Measurements from ENCODE around the gene RSRC1.
A peak's percentile ranks its signal among the peaks of the same experiment; 100 is the strongest.

The RSRC1 gene

DNA sequence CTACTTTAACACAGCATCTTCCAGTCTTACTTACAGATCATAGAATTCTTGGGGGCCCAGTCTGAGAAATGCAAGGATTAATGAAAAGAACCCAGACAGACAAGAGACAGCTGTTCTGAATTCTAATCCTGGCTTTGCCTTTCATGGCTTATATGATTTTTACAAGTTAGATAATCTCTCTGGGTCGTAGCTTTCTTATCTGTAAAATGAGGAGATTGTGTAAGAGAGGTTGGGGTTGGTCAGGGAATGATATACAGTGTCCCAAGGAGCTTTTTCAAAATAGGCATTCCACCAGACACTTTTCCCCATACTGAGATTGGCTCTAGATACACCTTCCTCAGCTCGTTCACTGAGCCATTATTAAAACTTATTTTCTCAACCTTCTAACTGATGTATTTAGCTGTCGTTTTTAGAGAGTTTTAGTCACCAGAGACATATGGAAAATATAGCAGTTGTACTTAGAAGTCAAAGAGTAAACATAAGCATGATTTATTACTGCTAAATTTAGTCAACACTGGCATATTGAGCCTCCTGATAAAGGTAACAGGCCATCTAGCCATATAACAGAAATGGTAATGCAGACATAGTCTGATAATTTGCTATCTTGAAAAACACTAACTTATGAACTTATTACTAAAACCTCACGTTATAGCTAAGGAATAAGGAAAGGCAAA, 298.1 kb downstream of the RSRC1 start:
- peak; percentile 28; the same call in 2 of the 3 replicates for ATAC-seq
- no peak for TF ChIP-seq SNAI2 (CRISPR knock-in tag; IDR thresholded peaks at IDR 0.05)
- TF ChIP-seq ZNF70 (CRISPR knock-in tag; IDR thresholded peaks at IDR 0.05), result no peak
- TF ChIP-seq, protein P1, sequence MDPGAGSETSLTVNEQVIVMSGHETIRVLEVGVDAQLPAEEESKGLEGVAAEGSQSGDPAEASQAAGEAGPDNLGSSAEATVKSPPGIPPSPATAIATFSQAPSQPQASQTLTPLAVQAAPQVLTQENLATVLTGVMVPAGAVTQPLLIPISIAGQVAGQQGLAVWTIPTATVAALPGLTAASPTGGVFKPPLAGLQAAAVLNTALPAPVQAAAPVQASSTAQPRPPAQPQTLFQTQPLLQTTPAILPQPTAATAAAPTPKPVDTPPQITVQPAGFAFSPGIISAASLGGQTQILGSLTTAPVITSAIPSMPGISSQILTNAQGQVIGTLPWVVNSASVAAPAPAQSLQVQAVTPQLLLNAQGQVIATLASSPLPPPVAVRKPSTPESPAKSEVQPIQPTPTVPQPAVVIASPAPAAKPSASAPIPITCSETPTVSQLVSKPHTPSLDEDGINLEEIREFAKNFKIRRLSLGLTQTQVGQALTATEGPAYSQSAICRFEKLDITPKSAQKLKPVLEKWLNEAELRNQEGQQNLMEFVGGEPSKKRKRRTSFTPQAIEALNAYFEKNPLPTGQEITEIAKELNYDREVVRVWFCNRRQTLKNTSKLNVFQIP (CRISPR knock-in tag; IDR thresholded peaks at IDR 0.05; ENCODE audit: borderline replicate concordance, low read depth), result no peak
- TF ChIP-seq ZNF8 (CRISPR knock-in tag; IDR thresholded peaks at IDR 0.05), result no peak

DNA sequence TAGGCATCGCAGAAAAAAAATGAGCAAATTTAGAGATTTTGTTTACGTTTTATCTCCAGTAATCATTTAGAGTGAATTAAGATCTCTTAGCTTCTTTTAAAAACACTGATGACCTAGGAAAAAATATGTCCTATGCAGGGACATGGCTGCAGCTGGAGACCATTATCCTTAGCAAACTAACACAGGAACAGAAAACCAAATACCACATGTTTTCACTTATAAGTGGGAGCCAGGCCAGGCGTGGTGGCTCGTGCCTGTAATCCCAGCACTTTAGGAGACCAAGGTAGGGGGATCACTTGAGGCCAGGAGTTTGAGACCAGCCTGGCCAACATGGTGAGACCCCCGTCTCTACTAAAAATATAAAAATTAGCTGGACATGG, 298.6 kb downstream of the RSRC1 start:
- ATAC-seq, result peak; percentile 77
- TF ChIP-seq, protein P2, sequence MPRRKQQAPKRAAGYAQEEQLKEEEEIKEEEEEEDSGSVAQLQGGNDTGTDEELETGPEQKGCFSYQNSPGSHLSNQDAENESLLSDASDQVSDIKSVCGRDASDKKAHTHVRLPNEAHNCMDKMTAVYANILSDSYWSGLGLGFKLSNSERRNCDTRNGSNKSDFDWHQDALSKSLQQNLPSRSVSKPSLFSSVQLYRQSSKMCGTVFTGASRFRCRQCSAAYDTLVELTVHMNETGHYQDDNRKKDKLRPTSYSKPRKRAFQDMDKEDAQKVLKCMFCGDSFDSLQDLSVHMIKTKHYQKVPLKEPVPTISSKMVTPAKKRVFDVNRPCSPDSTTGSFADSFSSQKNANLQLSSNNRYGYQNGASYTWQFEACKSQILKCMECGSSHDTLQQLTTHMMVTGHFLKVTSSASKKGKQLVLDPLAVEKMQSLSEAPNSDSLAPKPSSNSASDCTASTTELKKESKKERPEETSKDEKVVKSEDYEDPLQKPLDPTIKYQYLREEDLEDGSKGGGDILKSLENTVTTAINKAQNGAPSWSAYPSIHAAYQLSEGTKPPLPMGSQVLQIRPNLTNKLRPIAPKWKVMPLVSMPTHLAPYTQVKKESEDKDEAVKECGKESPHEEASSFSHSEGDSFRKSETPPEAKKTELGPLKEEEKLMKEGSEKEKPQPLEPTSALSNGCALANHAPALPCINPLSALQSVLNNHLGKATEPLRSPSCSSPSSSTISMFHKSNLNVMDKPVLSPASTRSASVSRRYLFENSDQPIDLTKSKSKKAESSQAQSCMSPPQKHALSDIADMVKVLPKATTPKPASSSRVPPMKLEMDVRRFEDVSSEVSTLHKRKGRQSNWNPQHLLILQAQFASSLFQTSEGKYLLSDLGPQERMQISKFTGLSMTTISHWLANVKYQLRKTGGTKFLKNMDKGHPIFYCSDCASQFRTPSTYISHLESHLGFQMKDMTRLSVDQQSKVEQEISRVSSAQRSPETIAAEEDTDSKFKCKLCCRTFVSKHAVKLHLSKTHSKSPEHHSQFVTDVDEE (CRISPR knock-in tag; IDR thresholded peaks at IDR 0.05), result peak; percentile 71; the same call in 1 of the 2 replicates
- peak; percentile 88 for TF ChIP-seq TCF4 (CRISPR knock-in tag; IDR thresholded peaks at IDR 0.05; ENCODE audit: borderline replicate concordance)

DNA sequence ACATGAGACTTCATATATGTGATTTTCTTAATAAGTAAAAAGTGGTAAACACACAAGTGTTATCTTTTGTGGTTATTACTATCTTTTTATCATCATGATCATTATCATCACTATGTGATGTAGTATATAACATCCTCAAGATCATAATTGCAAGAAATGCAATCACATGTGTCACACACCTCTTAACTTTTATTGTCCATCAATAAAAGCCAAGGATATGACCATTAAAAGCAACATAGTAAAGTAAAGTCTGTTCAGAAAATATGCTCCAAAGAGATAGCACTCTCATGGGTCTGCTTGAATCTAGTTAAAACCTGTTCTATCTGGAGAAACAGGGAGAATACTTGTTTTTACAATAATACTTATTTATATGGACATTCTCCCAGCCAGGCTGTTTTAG, 308.1 kb downstream of the RSRC1 start:
- TF ChIP-seq, protein P1 (CRISPR knock-in tag; IDR thresholded peaks at IDR 0.05; ENCODE audit: borderline replicate concordance, low read depth), result no peak
- no peak for TF ChIP-seq GLIS3 (CRISPR knock-in tag; IDR thresholded peaks at IDR 0.05)
- TF ChIP-seq ZFP30 (CRISPR knock-in tag; IDR thresholded peaks at IDR 0.05), result no peak
- no peak for ATAC-seq

DNA sequence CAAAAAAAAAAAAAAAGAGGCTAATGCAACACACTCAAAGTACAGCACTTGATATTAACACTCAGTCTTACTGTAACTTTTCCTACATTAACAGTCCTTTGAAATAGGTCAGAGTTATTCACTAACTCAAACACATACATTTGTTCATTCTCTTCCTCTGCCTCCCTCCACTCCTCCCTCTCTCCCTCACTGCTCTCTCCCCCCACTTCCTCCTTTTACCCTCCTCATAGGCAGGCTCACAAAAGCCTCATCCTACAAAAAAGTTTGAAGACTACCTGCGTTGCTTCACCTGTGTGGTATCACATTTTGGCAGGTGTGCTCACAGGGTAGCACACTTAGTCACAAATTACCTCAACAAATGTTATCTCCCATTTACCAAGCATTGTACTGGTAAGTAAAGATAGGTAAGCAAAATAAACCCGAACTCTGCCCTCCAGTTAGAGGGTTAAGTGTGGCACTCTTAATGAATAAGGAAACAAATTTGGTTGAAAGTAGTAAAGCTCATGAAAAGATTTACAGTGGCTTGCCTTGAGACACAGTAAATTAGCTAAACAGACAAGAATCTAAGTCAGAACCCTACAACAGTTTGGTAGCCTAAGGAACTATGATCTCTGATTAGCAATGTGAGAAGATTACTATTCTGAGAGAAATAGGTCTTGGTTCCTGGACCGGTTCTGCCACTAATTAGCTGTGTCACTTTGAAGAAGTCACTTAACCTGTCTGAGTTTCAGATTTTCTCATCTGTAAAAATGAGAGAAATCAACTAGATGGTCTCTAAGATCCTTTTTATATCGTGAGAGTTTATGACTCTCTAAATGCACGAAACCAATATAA, 310.1 kb downstream of the RSRC1 start:
- no peak for ATAC-seq
- TF ChIP-seq ZFP30 (CRISPR knock-in tag; IDR thresholded peaks at IDR 0.05), result no peak
- TF ChIP-seq ESRRG (CRISPR knock-in tag; IDR thresholded peaks at IDR 0.05), result no peak
- no peak for TF ChIP-seq ARNTL (CRISPR knock-in tag; IDR thresholded peaks at IDR 0.05; ENCODE audit: borderline replicate concordance, low read depth)
- no peak for TF ChIP-seq OSR1 (CRISPR knock-in tag; IDR thresholded peaks at IDR 0.05)
- no peak for TF ChIP-seq TCF4 (CRISPR knock-in tag; IDR thresholded peaks at IDR 0.05; ENCODE audit: borderline replicate concordance)
- no peak for TF ChIP-seq ZC3H10 (CRISPR knock-in tag; IDR thresholded peaks at IDR 0.05)
- TF ChIP-seq SNAI2 (CRISPR knock-in tag; IDR thresholded peaks at IDR 0.05), result no peak
- TF ChIP-seq, protein P3, sequence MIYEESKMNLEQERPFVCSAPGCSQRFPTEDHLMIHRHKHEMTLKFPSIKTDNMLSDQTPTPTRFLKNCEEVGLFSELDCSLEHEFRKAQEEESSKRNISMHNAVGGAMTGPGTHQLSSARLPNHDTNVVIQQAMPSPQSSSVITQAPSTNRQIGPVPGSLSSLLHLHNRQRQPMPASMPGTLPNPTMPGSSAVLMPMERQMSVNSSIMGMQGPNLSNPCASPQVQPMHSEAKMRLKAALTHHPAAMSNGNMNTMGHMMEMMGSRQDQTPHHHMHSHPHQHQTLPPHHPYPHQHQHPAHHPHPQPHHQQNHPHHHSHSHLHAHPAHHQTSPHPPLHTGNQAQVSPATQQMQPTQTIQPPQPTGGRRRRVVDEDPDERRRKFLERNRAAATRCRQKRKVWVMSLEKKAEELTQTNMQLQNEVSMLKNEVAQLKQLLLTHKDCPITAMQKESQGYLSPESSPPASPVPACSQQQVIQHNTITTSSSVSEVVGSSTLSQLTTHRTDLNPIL (CRISPR knock-in tag; IDR thresholded peaks at IDR 0.05; ENCODE audit: low read depth), result no peak
- TF ChIP-seq GLIS3 (CRISPR knock-in tag; IDR thresholded peaks at IDR 0.05), result no peak
- TF ChIP-seq, protein P1 (CRISPR knock-in tag; IDR thresholded peaks at IDR 0.05; ENCODE audit: borderline replicate concordance, low read depth), result no peak

All from SK-N-SH treated with all-trans-retinoic acid at 6 μM for 48 hours (cell line).